T-helper 17 cell (primary cell): ENCODE measurements around the gene IFNLR1. TPM values are rescaled to one million over a fixed set of nuclear protein-coding genes. Genes with fewer than 3 reads are reported as not detected.
"Not testable (repeated sequence)": the region's sequence is repeated elsewhere in the genome, so short reads cannot be mapped to it uniquely, and the experiment has no call there.

Experiments used
- ATAC-seq: fragments of 150-1000 bp; cut with Tn5 transposase; 2 replicates; pipeline ENCODE4 v1.10.0; 2021; ENCODE audit warnings: mild to moderate bottlenecking, moderate library complexity
- DNase-seq, 3 donors: peaks; one replicate each; pipeline versions ENCODE4 v3.0.0 to v3.0.0-alpha.2; 2020 to 2021
- H3K9me3 ChIP-seq: one replicate; pipeline ENCODE4 v1.7.0; 2013; ENCODE audit warnings: low read length, mild to moderate bottlenecking; ENCODE audit not compliant: control insufficient read depth, poor library complexity, severe bottlenecking
- H3K27ac Mint-ChIP-seq: one replicate; pipeline ENCODE4 v1.8.0; 2022; ENCODE audit warnings: mild to moderate bottlenecking, moderate library complexity, mixed read lengths
- H3K27me3 Mint-ChIP-seq: one replicate; pipeline ENCODE4 v1.8.0; 2022; ENCODE audit warnings: mixed read lengths
- H3K36me3 Mint-ChIP-seq: one replicate; pipeline ENCODE4 v1.8.0; 2022; ENCODE audit warnings: low read depth, mixed read lengths
- H3K4me1 Mint-ChIP-seq: one replicate; pipeline ENCODE4 v1.8.0; 2022; ENCODE audit warnings: mild to moderate bottlenecking, mixed read lengths
- H3K4me3 Mint-ChIP-seq: one replicate; pipeline ENCODE4 v1.8.0; 2022; ENCODE audit warnings: mild to moderate bottlenecking, moderate library complexity, mixed read lengths
- total RNA-seq, 4 donors: library from RNA in 2 of 4; stranded (reverse) in 2 of 4; gene quantifications; one replicate each; pipeline ENCODE4 v1.2.3 and lab custom pipeline; 2022 to 2026

IFNLR1 gene
- total RNA-seq, 2 donors from 2014 or later = 0.65 to 1.3 TPM

DNA sequence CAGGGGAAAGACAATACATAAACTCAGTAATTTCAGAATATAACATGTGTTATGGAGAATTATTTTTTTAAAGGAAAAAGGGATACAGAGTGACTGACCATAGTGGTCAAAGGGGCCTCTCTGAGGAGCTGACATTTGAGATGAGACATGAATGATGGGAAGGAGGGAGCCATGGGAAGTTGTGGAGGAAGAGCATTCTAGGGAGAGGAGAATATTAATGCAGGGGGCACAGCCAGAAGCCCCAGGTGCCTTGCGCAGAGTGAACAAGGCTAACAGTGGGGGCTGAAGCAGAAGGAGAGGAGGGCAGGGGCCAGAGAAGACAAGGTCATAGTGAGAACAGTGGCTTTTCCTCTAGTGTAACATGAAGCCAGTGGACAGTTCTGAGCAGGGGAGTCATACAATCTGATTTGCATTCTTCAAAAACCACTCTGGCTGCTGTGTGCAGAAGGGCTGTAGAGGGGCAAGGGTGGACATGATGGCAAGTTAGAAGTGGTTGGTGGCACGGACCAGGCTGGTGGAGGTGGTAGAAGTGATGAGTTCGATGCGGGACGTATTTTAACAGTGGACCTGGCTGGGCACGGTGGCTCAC, 28.2 kb upstream of the IFNLR1 start:
- Mint-ChIP-seq H3K4me3 (no peak overlapping the region), H3K27me3 (peaks cover 51% of the 10 kb centered on the region), H3K36me3 (peaks cover 2% of the 10 kb centered on the region), H3K4me1 (peaks cover 6% of the 10 kb centered on the region), H3K27ac (no peak overlapping the region)
- no peak for ATAC-seq
- no peaks in the 10 kb centered on the region for H3K9me3 ChIP-seq
- DNase-seq = no peak

DNA sequence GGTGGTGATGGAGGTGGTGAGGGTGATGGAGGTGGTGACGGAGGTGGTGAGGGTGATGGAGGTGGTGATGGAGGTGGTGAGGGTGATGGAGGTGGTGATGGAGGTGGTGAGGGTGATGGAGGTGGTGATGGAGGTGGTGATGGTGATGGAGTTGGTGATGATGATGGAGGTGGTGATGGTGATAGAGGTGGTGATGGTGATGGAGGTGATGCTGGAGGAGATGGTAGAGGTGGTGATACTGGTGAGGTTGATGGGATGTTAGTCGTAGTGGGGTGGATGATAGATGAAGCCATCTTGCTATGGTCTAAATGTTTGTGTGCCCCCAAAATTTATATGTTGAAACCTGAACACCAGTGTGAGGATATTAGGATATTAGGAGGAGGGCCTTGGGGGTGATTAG, 25.3 kb upstream of the IFNLR1 start:
- H3K27me3 Mint-ChIP-seq = peaks cover 24% of the 10 kb centered on the region
- DNase-seq (no peak), ATAC-seq (no peak)
- H3K4me3 Mint-ChIP-seq = no peak overlapping the region
- H3K27ac Mint-ChIP-seq = no peak overlapping the region
- peaks cover 6% of the 10 kb centered on the region for H3K4me1 Mint-ChIP-seq
- H3K9me3 ChIP-seq = no peaks in the 10 kb centered on the region
- H3K36me3 Mint-ChIP-seq = no peaks in the 10 kb centered on the region

DNA sequence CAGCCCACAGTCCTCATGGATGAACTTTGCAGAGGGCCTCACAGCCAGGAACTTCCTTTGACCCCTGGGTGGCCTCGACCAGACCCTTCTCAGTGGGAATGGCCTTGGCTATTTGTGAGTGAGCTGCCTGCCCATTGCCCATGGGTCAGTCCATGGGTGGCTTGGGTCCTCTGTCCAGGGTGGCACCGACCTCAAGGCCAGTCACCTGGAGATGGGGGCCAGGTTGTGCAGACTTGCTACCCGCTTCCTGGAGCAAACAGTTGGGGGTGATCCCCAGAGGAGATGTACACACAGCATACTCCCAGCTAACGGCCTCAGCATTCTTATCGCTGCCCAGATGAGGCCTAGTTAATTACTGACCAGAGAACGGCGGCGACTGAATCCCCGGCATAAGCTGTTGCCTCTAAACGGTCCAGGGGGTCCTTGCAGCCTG, 23.1 kb upstream of the IFNLR1 start:
- Mint-ChIP-seq H3K27ac (no peak overlapping the region), H3K27me3 (peaks cover 6% of the 10 kb centered on the region), H3K4me3 (no peak overlapping the region), H3K36me3 (no peaks in the 10 kb centered on the region), H3K4me1 (peaks cover 3% of the 10 kb centered on the region)
- DNase-seq = no peak
- no peaks in the 10 kb centered on the region for H3K9me3 ChIP-seq
- no peak for ATAC-seq

DNA sequence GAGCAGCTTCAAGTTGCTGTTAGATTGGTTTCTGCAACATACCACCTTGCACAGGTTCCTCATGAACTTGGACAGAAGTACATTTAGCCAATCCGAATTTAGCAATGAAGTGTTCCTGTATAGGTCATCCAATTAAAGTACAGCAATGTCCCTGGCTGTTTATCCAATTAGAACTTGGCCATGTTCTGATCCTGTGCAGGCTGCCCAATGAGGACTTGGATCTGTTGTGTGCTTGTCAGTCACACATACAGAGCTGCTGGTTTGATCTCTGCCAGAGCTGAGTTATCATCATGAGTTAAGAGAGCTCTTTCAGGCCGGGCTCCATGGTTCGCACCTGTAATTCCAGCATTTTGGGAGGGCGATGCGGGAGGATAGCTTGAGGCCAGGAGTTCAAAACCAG, 22.0 kb upstream of the IFNLR1 start:
- H3K36me3 Mint-ChIP-seq = no peaks in the 10 kb centered on the region
- no peak for ATAC-seq
- no peaks in the 10 kb centered on the region for H3K9me3 ChIP-seq
- H3K4me3 Mint-ChIP-seq = no peak overlapping the region
- no peaks in the 10 kb centered on the region for H3K27me3 Mint-ChIP-seq
- H3K4me1 Mint-ChIP-seq = peaks cover 2% of the 10 kb centered on the region
- no peak for DNase-seq
- no peak overlapping the region for H3K27ac Mint-ChIP-seq

DNA sequence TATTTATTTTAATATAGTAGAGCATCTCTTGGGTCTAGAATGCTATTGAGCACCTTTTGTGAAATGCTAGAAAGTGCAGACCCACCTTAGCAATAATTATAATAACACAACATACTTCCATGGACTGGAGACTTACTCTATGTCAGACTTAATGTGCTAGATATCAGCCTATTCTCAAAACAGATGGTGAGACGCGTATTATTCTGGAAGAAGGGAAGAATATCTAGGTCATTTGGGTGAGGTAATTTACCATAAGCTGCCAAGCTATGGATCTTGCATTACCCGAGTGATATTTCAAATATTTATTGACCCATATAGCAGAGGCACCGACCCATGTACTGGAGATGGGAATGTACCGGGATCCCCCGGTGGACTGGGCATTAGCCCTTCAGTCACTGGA, 20.6 kb upstream of the IFNLR1 start:
- ATAC-seq (no peak), DNase-seq (no peak)
- H3K36me3 Mint-ChIP-seq = no peaks in the 10 kb centered on the region
- H3K4me3 Mint-ChIP-seq = no peak overlapping the region
- H3K27ac Mint-ChIP-seq = no peak overlapping the region
- no peaks in the 10 kb centered on the region for H3K9me3 ChIP-seq
- no peaks in the 10 kb centered on the region for H3K27me3 Mint-ChIP-seq
- H3K4me1 Mint-ChIP-seq = peaks cover 6% of the 10 kb centered on the region

DNA sequence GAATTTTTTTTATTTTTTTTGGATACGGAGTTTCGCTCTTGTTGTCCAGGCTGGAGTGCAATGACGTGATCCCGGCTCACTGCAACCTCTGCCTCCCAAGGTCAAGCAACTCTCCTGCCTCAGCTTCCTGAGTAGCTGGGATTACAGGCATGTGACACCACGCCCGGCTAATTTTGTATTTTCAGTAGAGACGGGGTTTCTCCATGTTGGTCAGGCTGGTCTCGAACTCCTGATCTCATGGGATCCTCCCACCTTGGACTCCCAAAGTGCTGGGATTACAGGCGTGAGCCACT, 20.3 kb upstream of the IFNLR1 start:
- not testable (repeated sequence) for ATAC-seq, H3K27me3 Mint-ChIP-seq, H3K27ac Mint-ChIP-seq, H3K4me3 Mint-ChIP-seq, DNase-seq, H3K36me3 Mint-ChIP-seq, H3K9me3 ChIP-seq, H3K4me1 Mint-ChIP-seq

DNA sequence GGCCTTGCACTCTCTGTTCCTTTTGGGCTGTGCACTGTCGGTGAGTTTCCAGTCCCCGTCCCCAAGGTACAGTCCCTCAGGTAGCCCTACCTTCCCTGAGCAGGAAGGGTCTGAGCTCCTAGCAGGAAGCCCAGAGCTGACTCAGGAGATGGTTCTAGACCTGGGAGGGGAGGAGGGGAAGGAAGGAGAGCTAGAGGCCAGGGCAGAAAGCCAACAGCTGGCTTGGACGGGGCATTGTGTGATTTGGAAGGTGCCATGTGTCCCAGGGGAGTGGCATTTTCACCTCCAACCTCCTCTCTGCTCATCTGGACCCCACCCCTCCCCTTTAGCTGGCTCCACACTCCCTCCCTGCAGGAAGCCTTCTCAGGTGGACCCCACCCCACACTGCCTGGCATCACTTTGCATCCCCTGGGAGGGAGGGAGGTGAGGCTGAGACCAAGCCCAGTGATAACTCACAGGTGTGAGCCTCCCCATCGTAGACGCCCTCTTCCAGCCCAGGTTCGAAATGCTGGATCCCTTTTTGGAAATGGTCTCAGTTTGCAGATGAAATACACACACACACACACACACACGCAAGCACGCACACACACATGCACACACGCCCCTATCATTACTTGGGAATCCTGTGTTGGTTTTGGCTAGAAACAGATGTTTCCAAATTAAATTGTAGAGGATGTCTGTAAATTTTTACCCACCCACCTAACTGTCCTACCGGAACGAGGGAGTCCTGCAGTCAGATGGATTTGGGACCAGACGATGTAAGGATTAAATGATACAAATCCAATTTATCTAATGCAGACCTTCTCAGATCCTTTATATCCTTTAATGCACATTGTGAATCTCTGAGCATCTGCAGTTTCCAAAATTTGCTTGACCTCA, 19.7 kb upstream of the IFNLR1 start:
- H3K9me3 ChIP-seq = no peaks in the 10 kb centered on the region
- H3K27ac Mint-ChIP-seq = no peak overlapping the region
- H3K27me3 Mint-ChIP-seq = peaks cover 5% of the 10 kb centered on the region
- no peak for DNase-seq
- no peak overlapping the region for H3K4me3 Mint-ChIP-seq
- no peak for ATAC-seq
- H3K36me3 Mint-ChIP-seq = no peaks in the 10 kb centered on the region
- peaks cover 8% of the 10 kb centered on the region for H3K4me1 Mint-ChIP-seq

DNA sequence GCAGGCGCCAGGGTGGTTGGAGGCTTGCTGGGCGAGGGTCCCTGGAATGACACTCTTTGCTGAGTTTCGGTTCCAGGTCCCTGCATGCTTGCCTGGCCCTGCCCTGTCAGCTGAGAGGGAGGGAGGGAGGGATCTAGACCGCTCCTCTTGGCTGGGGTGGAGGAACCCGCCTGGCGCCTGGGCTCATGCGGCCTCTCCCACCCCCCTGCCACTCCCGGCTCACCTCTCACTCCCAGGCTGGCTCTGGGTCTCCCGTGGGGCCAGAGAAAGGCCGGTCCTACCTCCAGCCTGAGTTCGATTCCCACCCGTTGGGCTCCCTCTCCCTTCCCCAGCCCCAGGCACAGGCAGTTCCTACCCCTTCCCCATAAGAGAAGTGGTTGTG, 19.0 kb upstream of the IFNLR1 start:
- no peaks in the 10 kb centered on the region for H3K36me3 Mint-ChIP-seq
- H3K9me3 ChIP-seq = no peaks in the 10 kb centered on the region
- no peak overlapping the region for H3K27ac Mint-ChIP-seq
- peaks cover 5% of the 10 kb centered on the region for H3K27me3 Mint-ChIP-seq
- no peak for DNase-seq
- peaks cover 7% of the 10 kb centered on the region for H3K4me1 Mint-ChIP-seq
- ATAC-seq = no peak
- H3K4me3 Mint-ChIP-seq = no peak overlapping the region

DNA sequence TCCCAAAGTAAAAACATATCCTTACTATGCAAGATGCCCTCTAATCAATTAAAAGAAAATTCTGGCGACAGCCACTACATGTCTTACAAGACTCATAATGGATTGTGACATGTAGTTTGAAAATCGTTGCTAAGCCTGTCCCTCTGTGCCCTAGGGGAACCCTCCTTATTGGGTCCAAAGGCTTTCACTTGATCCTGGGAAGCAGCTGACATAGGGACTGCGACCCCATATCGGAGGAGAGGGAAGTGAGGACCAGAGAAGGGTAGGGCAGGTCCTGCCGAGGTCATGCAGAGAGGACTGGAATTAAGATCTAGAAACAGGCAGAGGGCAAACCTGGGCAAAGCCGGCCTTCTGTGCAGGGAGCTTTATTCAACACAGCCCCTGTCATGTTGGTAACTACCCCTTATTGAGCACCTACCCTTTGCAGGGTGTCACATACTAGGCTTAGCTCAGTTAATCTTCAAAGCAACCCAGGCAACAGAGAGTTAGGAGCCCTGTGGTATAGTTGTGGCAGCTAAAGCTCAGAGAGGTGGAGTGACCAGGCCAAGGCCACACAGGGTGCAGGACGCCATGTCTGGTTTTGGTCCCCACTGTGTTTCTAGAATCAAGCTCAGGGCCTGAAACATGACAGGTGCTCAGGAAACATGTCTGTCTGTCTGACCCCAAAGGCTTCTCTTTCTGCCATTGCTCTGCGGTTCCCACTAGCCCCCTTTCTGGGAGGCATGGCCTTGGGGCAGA, 18.4 kb upstream of the IFNLR1 start:
- no peak overlapping the region for H3K4me3 Mint-ChIP-seq
- H3K4me1 Mint-ChIP-seq = peaks cover 6% of the 10 kb centered on the region
- H3K27me3 Mint-ChIP-seq = peaks cover 5% of the 10 kb centered on the region
- H3K27ac Mint-ChIP-seq = no peak overlapping the region
- no peak for ATAC-seq
- no peaks in the 10 kb centered on the region for H3K36me3 Mint-ChIP-seq
- no peaks in the 10 kb centered on the region for H3K9me3 ChIP-seq
- DNase-seq = no peak

DNA sequence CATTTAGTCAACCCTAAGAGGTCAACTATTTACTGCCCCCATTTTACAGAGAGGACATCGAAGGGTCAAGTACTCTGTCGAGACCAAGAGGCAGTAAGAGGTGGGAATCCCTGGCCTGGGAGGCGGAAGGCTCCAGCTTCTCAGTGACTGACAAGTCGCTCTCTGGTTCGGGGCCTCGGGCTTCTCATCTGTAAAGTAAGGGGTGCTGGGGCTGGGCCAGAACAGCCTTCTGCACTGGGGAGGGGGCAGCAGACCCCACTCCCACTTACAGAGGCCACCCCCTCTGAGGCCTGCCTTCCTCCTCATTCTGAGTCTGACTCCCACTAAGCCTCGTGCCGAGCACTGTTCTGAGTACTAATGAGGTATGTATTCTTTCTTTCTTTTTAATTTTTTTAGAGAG, 17.0 kb upstream of the IFNLR1 start:
- no peak for ATAC-seq
- Mint-ChIP-seq H3K27me3 (peaks cover 9% of the 10 kb centered on the region), H3K4me1 (peaks cover 12% of the 10 kb centered on the region), H3K27ac (no peak overlapping the region), H3K36me3 (no peaks in the 10 kb centered on the region), H3K4me3 (no peak overlapping the region)
- no peak for DNase-seq
- no peaks in the 10 kb centered on the region for H3K9me3 ChIP-seq

DNA sequence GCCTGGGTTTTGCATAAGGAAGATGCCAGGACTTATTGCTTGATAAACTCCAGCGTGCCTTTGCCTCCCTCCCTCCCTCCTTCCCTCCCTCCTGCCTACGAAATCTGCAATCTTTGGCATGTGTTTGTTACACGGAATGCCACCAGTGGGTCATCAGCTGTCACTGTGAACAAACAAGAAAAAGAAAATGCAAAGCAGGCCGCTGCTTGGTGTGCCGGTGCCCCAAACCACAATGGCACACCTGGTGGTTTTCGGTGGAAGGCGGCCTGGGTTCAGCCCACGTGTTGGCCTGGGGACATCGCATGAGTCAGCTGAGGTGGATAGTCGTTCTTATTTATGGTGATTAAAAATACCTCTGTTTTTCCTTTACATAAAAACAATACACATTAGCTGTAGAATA, 16.3 kb upstream of the IFNLR1 start:
- Mint-ChIP-seq H3K4me3 (no peak overlapping the region), H3K27me3 (peaks cover 9% of the 10 kb centered on the region), H3K4me1 (peaks cover 12% of the 10 kb centered on the region), H3K36me3 (no peaks in the 10 kb centered on the region), H3K27ac (no peak overlapping the region)
- H3K9me3 ChIP-seq = no peaks in the 10 kb centered on the region
- peak; percentile 48 for ATAC-seq
- DNase-seq = no peak

DNA sequence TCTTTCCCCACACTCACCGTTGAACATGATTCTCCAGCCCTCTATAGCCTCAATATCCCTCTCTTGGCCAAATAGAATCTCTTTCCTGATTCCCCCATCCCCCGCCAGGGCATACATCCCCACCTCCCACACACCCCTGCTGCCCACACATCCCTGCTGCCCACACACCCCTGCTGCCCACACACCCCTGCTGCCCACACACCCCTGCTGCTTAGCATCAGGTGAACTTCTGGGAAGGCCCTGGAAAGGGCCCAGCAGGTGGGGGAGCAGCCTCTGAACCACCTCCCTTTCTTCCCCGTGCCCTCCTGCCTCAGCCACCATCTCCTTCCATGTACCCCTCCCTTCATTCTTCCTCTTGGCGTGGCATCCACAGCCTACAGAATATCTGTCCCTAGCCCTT, 15.9 kb upstream of the IFNLR1 start:
- H3K9me3 ChIP-seq = no peaks in the 10 kb centered on the region
- Mint-ChIP-seq H3K27me3 (peaks cover 9% of the 10 kb centered on the region), H3K4me3 (no peak overlapping the region), H3K36me3 (no peaks in the 10 kb centered on the region), H3K4me1 (peaks cover 12% of the 10 kb centered on the region), H3K27ac (no peak overlapping the region)
- no peak for DNase-seq
- no peak for ATAC-seq

DNA sequence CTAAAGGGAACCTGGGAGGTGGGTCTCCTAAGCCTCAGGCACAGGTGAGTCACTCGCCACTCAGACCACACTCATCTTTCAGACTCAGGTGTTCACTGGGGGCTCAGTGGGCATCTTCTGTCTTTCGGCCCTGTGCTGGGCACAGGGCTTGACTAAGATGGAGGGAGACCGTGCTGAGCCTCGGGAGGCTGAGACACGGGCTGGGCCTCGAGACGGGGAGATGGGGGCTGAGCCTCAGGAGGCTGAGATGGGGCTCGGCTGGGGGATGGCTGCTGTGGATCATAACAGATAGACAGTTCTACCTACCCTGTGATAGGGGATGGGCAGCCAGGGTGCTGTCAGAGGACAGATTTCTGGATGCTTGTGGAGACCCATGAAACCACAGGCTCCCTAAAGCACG, 15.5 kb upstream of the IFNLR1 start:
- H3K27ac Mint-ChIP-seq = no peak overlapping the region

More for the DNA sequence above, 15.5 kb upstream of the IFNLR1 start:
- Mint-ChIP-seq H3K4me1 (peaks cover 12% of the 10 kb centered on the region), H3K27me3 (peaks cover 9% of the 10 kb centered on the region), H3K4me3 (no peak overlapping the region), H3K36me3 (no peaks in the 10 kb centered on the region)
- no peaks in the 10 kb centered on the region for H3K9me3 ChIP-seq
- ATAC-seq (no peak), DNase-seq (no peak)
